IPS-18c (cell line): ENCODE measurements around the gene MAP3K20.
"Not testable (repeated sequence)": the region's sequence is repeated elsewhere in the genome, so short reads cannot be mapped to it uniquely, and the experiment has no call there.

ENCODE experiments used
- H3K4me3 ChIP-seq: 2 replicates; pipeline ENCODE4 v1.7.0; 2013; ENCODE audit warnings: low read depth, mild to moderate bottlenecking, low read length, moderate library complexity; ENCODE audit not compliant: insufficient read depth
- H3K9me3 ChIP-seq: one replicate; pipeline ENCODE4 v1.6.1; 2013; ENCODE audit warnings: mild to moderate bottlenecking, low read length, moderate library complexity; ENCODE audit not compliant: control insufficient read depth, insufficient read depth

Gene MAP3K20

DNA sequence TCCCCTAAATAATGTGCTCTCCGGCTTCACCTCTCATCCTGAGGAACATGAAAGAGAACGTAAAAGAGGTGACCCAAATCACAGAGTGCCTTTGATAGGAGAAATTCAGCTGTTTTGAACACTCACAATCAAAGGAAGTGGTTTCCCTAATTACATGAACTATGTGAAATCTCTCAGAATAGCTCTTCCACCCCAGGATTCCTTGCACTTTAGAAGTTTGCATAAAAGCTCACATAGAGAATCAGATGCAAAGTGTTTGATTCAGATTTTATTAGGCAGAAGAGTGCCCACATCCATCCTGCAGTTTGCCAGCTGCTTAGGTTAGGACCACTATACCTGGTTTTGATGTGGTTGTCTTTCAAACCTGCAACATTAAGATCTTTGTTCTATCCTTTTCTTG lies 61.0 kb downstream of the MAP3K20 start:
- H3K4me3 ChIP-seq: no peak overlapping the region

DNA sequence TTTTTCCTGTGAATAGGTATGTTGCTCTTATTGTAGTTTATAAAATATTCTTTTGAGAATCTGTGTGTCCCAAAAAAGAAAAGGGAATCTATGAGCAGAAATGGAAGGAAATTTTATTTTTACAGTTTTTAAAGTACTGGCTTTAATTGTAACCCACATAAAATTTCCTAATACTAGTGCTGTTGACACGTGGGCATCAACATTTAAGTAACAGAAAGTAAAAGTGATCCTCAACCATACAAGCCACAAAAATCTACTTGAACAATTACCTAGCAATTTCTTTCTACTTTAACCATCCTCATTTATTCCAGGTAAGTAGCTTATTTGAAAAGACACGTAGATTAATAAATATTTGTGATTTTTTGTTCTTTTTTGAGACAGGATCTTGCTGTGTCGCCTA lies 62.0 kb downstream of the MAP3K20 start:
- Histone ChIP-seq H3K4me3 (no peak overlapping the region), H3K9me3 (no peaks in the 10 kb centered on the region)

More for the DNA sequence above, 61.0 kb downstream of the MAP3K20 start:
- no peaks in the 10 kb centered on the region for H3K9me3 ChIP-seq

DNA sequence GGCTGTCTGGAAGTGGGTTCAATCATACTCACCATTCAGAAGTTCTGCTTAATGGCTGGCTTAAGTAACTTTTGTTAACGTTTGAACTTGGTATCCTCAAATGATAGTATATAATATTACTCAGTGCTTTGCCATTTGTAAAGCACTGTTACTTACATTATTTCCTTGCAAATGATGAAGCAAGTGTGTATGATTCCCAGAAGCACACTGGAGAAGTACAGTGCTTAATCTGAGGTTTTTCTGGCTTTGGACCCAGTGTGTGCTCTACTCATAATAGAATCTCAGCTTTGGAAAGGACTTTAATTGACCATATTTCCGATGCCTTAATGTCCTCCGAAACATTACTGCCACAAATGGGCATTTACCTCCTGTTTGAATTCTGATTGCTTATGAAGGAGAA lies 63.3 kb downstream of the MAP3K20 start:
- no peak overlapping the region for H3K4me3 ChIP-seq

DNA sequence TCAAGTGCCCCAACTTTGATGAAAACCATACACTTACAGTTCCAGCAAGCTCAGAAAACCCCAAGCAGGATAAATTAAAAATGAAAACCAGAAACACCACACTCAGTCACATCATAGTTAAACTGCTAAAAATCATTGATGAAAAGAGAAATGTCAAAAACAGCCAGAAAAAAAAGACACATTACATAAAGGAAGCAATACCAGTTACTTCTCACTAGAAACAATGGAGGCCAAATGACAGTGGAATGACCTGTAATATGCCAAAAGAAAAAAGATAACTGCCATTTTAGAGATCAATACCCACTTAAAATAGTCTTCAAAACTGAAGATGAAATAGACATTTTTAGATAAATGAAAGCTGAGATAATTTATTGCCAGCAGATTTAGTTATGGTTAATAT lies 66.0 kb downstream of the MAP3K20 start:
- H3K9me3 ChIP-seq: no peaks in the 10 kb centered on the region
- no peak overlapping the region for H3K4me3 ChIP-seq

More for the DNA sequence above, 63.3 kb downstream of the MAP3K20 start:
- no peaks in the 10 kb centered on the region for H3K9me3 ChIP-seq

DNA sequence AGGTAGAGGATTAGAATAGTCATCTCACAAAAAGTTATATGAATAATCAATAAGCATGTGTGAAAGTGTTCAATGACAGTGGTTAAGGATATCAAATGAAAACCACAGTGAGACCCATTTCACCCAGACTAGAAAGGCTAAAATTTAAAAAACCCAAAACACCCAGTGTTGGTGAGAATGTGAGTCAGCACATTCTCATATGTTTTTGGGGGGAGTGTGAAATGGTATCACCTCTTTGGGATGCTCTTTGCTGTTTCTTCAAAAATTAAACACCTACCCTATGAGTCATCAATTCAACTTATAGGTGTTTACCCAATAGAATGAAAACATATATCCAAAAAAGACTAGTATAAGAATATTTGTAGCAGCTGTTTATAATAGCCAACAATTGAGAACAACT lies 69.8 kb downstream of the MAP3K20 start:
- Histone ChIP-seq H3K9me3 (no peaks in the 10 kb centered on the region), H3K4me3 (no peak overlapping the region)

DNA sequence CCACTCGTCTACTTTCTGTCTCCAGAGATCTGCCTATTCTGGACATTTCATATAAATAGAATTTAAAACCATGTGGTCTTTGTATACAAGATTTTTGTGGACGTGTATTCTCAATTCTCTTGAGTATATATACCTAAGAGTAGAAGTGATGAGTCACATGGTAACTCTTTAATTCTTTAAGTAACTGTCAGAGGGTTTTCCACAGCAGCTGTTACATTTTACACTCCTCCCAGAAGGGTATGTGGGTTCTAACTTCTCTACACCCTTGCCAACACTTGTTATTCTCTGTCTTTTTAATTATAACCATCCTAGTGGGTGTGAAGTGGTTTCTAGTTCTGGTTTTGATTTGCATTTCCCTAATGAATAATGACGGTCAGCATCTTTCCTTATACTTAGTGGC lies 70.9 kb downstream of the MAP3K20 start:
- Histone ChIP-seq H3K4me3 (no peak overlapping the region), H3K9me3 (no peaks in the 10 kb centered on the region)

DNA sequence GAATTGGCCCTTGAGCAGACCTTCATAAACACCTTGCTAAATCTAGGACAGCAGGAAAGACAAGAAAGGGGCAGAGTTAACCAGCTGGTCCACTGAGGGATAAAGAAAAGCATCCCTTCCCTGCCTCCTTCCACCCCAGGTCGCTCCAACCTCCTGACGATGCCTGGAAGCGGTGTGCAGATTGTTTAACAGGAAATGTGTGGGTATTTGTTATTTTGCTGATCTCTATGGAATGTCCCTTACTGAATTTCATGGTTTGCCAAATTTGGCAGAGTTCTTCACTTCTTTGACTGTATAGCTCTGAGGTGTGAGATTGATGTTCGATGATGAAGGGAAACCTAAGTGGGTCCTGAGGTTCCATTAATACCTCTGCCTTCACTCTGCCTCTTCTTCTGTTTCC lies 72.9 kb downstream of the MAP3K20 start:
- Histone ChIP-seq H3K9me3 (no peaks in the 10 kb centered on the region), H3K4me3 (no peak overlapping the region)

DNA sequence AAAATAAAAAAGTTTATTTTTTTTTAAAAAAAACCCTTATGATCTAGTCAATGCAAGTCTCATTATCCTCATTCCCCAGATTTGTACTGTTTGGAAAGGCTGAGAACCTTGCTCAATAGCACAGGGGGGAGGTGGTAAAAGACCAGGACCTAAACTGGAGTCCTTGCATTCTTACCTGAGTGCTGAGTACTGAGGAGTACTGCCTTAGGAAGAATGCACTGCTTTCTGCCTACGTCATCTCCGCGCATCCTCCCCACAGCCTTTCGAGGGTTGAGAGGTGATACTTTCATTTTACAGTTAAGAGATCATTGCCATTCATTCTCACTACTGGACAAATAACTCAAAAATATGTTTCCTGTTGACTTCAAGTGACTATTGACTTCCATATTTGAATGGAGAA lies 73.8 kb downstream of the MAP3K20 start:
- no peak overlapping the region for H3K4me3 ChIP-seq

DNA sequence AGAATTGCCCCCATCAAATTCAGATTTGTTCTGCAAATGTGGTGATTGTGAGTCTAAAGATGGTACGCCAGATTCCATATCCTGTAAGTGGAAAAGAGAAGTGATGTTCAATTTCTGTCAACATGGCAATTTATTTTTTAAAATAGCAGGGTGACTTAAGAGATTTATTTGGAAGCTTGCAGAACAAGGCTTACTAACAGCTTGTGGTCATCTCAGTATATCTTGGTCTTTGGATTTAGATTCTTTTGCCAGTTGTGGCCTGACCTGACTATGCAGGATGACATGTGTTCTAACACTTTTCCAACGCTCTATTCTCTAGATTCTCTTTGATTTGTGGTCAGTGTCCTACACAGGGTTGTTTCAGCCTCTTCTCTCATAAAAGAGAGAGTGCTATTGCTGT lies 74.4 kb downstream of the MAP3K20 start:
- H3K9me3 ChIP-seq: no peaks in the 10 kb centered on the region
- no peak overlapping the region for H3K4me3 ChIP-seq

More for the DNA sequence above, 73.8 kb downstream of the MAP3K20 start:
- H3K9me3 ChIP-seq: no peaks in the 10 kb centered on the region

DNA sequence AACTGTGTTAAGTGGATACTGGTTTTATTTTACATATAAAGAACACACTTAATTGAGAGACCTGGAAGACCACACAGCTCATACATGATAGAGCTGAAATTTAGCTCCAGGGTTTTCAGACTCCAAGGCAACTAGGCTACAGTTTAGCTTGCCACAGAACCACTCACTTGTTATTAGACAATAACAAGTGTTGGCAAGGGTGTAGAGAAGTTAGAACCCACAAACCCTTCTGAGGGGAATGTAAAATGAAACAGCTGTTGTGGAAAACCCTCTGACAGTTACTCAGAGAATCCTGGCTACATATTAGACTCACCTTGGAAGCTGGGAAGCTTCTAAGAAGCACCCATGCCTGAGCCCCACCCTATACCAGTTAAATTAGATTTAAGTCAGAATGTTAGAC lies 75.3 kb downstream of the MAP3K20 start:
- H3K4me3 ChIP-seq: no peak overlapping the region
- H3K9me3 ChIP-seq: no peaks in the 10 kb centered on the region

DNA sequence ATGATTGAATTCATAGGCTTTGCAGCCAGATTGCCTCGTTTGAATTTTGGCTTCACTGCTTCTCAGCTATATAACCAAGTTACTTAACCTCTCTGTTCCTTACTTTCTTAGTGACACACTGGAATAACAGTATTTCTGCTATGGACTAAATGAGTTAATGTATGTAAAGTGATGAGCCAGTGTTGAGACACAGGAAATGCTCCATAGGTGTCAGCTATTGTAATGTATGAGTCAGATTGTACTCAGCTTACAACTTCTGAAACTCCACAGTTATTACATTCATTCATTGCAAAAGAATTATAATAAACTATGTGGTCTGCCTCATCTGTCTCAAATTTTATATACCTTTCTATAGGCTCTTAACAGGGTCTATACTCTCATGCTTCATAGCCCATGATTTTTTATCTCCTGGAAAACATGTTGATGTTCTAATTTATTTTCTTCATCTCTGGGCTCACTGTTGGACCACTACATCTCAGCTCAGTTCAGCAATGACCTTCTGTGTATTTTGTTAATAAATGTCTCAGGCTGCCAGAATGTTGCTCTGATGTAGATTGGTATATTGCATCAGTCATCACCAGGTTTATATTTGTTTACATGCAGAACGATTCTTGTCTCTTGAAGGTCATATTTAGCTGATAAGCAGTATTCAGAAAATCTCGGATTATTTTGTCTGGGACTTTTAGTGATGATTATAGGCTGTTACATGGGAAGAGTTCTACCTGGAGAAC lies 76.2 kb downstream of the MAP3K20 start:
- Histone ChIP-seq H3K9me3 (no peaks in the 10 kb centered on the region), H3K4me3 (no peak overlapping the region)

DNA sequence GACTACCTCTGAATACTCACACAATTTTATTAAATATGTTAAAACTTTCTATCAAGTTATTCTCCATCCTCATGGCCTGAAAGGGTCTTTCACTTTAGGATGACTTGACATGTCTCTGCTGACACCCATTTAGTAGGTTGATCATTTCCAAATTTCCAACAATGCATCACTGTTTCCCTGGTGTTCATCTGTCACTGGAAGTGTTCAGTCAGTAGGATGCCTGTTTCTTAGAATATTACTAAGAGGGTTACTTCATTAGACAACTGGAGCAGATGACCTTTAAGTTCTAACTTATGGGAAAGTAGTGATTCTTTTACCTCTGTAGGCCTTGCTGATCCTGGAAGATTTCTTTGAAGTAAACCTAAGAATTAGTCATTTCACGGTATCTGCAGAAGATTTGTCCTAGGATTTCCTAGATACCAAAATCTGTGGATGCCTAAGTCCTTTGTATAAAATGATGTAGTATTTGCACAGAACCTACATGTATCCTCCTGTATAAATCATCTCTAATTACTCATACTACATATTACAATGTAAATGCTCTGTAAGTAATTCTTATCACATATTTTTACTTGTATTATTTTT lies 77.7 kb downstream of the MAP3K20 start:
- H3K4me3 ChIP-seq: no peak overlapping the region
- H3K9me3 ChIP-seq: no peaks in the 10 kb centered on the region

DNA sequence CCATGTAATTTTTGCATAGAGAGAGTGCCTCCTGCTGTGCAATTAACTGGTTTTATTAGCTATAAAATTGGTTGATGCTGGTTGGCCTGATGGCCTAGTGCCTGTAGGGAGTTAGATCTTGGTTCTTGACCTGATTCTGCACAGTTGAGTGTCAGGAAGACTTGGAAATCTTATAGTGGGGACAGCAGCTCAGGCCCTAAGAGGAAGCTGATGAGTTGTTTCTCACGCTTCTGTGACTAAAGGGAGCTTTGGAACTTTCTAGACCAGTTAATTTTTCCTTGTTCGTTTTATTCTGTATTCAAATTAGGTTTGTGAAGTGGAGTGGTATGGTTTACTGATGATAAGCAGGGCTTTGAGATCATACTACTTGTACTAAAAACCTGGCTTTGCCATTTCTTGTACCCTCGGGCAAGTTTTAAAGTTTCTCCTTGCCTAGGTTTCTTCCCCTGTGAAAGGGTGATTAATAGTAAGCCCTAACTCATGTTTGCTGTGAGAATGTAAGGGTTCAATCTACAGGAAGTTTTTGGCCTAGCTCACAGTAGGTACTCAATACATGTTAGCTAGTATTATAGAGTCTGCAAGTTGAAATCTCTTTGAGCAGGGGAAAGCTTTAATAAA lies 82.1 kb downstream of the MAP3K20 start:
- H3K9me3 ChIP-seq: no peaks in the 10 kb centered on the region

DNA sequence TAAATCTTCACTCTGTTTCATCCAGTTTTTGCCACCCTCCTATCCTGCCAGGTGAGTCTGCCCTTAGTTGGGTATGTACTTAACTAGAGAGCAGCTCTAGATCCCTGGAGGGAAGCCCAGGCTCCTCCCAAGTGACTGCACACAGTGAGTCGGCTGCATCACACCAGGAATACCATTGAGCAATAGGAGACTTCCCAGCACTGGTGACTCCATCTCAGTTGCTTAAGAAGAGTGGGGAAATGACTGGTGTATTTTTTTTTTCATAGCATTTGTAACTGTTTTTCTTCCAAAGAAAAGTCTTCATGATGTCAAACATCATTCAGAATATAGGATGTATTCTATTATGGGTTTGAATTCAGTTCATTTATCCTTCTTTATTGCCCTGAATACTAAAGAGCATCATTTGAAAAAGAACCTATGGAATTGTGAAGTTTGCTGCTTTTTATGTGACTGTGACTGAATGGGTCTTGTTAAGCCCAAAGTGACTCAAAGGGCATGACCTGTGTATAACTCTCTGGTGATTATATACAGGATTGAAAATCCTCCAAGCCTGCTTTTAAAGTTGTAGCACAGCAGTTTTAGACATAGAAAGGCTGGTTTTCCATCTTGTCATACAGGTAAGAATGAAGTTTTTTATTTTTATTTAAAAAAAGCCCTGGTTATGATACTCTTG lies 84.3 kb downstream of the MAP3K20 start:
- Histone ChIP-seq H3K9me3 (no peaks in the 10 kb centered on the region), H3K4me3 (no peak overlapping the region)

More for the DNA sequence above, 82.1 kb downstream of the MAP3K20 start:
- H3K4me3 ChIP-seq: no peak overlapping the region

DNA sequence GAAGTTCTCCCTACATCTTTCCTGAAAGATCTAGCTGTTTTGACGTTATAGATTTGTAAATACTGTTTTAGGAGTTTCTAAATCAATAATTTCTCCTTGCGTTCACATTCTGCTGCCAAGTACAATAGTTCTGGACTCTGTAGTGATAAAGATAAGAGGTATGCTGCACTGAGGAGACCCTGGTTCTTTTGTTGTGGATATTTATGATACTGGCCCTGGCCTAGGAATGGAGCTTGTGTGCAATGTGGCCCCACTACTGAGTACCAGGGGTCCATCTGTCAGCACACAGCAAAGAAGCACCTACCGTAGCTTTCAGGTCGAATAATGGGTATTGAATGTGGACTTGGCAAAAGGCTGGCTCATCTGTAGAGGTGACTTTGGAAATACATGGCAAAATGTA lies 85.0 kb downstream of the MAP3K20 start:
- H3K4me3 ChIP-seq: no peak overlapping the region
- H3K9me3 ChIP-seq: no peaks in the 10 kb centered on the region

DNA sequence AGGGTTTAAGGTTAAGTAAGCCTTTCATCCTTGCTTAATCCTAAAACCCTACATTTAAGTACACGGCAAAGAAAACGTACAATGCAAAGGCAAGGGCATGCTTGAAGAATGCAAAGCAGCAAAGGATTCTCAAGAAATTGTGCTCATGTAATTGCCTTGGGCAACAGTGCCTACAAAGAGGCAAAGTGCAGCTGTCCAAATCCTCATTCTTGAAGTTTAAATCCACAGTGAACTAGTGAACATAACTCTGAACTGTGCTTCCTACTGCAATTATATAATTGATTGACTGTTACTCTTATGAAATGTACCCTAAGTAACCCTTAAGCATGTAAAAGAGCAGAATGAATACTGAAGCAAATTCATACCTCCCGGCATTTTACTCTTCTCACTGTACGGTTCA lies 85.4 kb downstream of the MAP3K20 start:
- Histone ChIP-seq H3K4me3 (no peak overlapping the region), H3K9me3 (no peaks in the 10 kb centered on the region)

DNA sequence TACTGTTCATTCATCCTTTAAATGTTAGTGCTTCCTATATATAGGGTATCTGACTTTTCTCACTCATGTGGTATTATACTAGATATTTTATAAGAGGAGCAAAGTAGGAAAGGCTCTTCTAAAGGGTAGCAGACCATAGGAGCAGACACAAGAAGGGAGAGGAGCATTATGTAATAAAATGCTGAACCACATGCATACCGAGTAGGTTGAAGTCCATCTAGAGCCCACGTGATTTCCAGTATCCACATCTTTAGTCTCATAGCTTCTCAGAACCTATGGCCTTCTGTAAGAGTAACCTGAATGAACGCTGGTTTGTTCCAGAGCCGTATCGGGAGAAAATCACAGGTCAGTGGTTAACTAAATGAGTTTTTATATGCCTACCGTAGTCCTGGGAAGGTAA lies 85.9 kb downstream of the MAP3K20 start:
- no peaks in the 10 kb centered on the region for H3K9me3 ChIP-seq
- H3K4me3 ChIP-seq: no peak overlapping the region

DNA sequence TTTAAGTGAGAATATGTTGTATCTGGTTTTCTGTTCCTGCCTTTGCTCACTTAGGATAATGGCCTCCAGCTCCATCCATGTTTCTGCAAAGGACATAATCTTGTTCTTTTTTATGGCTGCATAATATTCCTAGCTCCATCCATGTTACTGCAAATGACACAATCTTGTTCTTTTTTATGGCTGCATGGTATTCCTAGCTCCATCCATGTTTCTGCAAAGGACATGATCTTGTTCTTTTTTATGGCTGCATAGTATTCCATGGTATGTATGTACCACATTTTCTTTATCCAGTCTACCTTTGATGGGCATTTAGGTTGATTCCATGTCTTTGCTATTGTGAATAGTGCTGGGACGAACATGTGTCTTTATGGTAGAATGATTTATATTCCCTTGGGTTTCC lies 87.7 kb downstream of the MAP3K20 start:
- not testable (repeated sequence) for H3K9me3 ChIP-seq, H3K4me3 ChIP-seq
